Activated CD8-positive, alpha-beta memory T cell treated with anti-CD3 and anti-CD28 coated beads, Interleukin-2, amount 50 U/mL, for 1 hour (primary cell): Measurements from ENCODE around the gene RTL5.
"Not testable (repeated sequence)": the region's sequence is repeated elsewhere in the genome, so short reads cannot be mapped to it uniquely, and the experiment has no call there.

Experiments
- DNase-seq: peaks from one replicate; pipeline ENCODE4 v3.0.0-alpha.2; 2020; ENCODE audit errors: extremely low read depth

Gene RTL5

GRCh38 chrX:72131317-72132294 is at the start of gene RTL5:
Gene RTL5 (minus strand): TSS chrX:72131915.
- DNase-seq = peak; percentile 35

DNA sequence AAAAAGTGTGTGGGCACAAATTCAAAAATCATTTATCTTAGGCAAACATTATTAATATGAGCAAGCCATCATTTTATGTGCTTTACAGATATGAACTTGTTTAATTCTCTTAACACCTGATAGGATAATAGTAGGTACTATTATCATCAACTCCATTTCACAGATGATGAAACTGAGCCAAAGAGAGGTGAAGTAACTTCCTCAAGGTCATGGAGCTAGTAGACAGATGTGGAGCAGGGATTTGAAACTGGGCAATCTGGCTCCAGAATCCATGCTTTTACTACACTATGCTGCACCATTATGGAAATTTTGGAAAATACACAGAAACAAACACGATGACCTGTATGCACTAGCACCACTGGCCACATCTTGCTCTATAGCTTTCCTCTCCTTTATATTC is 48.8 kb upstream of the RTL5 start:
- no peak for DNase-seq

DNA sequence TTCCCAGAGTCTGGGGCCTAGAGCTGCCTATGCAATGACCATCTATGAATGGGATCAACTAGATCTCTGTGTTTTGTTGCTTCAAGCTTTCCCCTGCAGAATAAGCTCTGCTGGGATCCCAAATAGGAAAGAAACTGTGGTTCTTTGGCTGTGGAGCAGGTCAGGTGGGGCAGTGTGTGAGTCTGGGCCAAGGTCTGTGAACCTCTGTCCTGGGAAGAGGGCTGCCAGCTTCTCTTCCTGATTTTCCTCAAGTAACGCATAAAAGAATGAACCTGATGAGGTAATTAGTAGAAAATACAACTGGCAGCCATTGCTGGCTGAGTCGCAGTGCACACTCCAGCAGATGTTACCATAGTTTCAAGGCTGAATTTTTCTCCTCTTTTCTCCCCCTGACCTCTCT is 45.3 kb upstream of the RTL5 start:
- DNase-seq = no peak

GRCh38 chrX:72176289-72176688 is 44.6 kb upstream of the RTL5 start:
- DNase-seq = not testable (repeated sequence)

GRCh38 chrX:72169008-72169728 is 37.5 kb upstream of the RTL5 start:
- no peak for DNase-seq

DNA sequence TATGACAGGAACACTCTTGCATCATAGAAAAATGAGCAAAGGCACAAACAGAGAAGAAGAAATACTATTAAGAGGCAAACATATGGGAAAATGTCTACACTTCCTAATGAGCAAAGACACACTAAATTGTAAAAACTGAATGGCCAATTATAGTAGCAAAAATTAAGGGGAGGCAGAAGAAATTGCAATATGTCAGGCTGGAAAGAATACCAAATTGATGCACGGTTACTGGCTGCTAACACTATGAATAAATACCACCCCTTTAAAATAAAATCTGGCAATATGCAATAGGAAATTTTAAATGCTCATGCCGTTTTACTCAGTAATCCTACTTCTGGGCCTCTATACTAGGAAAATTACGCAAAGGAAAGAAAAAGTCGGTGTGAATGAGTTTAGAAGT is 33.8 kb upstream of the RTL5 start:
- no peak for DNase-seq

DNA sequence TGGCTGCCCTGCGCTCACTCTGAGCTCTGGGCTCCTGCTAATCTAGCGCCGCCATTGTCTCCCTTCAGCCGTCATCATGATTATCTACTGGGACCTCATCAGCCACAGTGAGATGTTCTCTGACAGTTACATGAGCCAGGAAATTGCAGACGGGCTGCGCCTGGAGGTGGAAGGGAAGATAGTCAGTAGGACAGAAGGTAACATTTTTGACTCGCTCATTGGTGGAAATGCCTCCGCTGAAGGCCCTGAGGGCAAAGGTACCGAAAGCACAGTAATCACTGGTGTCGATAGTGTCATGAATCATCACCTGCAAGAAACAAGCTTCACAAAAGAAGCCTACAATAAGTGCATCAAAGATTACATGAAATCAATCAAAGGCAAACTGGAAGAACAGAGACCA is 28.1 kb upstream of the RTL5 start:
- DNase-seq = no peak

GRCh38 chrX:72158773-72159172 is 27.1 kb upstream of the RTL5 start:
- DNase-seq = no peak

- DNase-seq = no peak
These were observed 14.8 kb upstream of the RTL5 start for GRCh38 chrX:72146527-72146926.

- no peak for DNase-seq
These were observed 13.5 kb upstream of the RTL5 start for GRCh38 chrX:72145181-72145580.

DNA sequence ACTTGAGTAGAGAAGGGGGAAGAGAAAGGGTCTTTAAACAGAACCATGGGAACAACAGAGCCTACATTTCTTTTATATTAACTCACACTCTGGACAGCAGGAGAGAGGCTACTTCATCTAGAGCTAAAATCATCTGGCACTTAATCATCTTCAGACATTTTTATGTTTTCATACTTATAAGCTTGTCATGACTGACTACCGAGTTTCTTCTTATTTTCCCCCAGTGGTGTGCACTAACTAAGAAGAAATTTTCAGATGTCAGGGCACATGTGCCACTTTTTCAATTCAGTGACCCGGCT is 11.8 kb upstream of the RTL5 start:
- DNase-seq = no peak

DNA sequence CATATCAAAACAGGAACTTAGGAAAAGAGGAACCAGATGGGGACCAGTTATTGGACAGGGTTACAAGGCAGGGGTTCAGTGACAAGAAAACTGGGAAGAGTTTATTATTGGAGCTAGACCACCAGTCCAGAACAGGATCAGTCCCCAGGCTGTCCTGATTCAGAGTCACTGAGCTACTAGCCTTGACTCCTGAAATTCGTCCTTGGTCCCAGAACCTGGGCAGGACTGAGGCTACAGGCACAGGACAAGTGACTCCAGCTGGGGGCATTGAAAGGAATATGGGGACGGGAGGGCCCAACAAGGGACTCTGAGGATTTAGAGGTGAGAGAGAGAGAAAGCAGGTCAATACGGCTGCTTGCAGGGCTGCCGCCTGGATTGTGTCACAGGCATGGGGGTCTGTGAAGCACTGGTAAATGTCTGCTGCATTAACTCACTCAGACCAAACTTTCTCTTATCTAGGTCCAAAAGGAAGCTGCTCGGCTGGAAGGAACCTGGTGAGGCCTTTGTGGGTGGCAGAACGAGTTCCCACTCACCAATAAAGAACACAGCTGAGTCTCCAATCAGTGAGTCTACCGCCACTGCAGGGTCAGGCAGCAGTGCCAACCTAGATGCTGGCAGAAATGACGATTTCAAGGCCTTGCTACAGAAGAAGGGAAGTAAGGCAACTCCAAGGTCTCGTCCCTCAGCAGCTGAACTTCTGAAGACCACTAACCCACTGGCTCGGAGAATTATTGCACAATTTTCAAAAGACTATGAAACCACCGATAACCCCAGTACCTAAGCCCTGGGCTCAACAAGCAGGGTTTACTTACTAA is 11.3 kb upstream of the RTL5 start:
- no peak for DNase-seq

- no peak for DNase-seq
These were observed 10.5 kb upstream of the RTL5 start for GRCh38 chrX:72142094-72142793.

DNA sequence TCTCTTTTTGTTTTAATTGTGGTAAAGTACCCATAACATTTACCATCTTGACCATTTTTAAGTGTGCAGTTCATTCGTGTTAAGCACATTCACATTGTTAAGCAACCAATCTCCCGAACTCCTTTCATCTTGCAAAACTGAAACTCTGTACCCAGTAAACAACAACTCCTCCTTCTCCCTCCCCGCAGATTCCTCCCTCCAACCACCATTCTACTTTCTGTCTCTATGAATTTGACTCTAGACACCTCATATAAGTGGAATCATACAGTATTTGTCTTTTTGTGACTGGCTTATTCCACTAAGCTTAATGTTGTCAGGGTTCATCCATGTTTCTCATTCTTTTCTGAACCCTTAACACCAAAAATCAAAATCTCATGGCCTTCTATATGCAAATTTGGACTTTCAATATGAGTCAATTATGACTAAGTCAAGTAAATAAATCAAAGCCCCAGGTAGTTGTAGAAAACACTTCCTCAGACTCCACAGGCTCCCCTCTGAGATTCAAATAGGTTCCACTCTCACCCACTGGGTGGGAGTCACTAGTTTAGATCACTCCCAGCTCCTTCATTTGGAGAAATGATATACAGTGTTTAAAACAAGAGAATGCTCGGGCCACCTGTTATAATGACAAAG is 9.8 kb upstream of the RTL5 start:
- no peak for DNase-seq

DNA sequence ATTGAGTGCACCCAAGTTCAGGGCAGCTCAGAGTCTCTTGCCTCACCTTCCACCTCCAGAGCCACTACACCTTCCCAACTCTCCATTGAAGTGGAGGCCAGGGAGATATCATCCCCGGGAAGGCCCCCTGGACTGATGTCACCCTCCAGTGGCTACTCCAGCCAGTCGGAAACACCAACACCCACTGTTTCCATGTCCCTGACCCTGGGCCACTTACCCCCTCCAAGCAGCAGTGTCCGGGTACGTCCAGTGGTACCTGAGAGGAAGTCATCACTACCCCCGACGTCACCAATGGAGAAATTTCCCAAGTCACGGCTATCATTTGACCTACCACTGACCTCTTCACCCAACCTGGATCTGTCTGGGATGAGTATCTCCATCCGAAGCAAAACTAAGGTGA is 7.8 kb upstream of the RTL5 start:
- no peak for DNase-seq

- no peak for DNase-seq
These were observed 6.3 kb upstream of the RTL5 start for GRCh38 chrX:72137846-72138495.

GRCh38 chrX:72133851-72134546 is 2.3 kb upstream of the RTL5 start:
- DNase-seq = no peak

DNA sequence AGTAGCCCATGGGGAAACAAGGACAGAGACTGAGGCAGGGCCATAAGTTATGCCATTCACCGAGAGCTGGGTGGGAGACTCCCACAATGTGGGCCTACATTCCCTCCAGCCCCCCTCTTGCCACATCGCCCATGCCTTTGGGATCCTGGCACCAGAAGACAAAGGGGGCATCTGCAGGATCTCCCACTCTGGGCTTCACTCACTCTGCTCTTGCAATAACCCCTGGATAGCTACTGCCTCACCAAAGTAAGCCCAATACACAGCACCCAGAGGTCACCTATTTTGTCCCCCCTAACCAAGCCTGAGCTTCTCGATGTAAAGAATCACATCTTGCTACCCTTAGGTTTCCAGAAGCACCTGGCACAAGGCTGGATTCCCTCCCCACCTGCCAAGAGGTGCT is 741 bp upstream of the RTL5 start:
- no peak for DNase-seq

DNA sequence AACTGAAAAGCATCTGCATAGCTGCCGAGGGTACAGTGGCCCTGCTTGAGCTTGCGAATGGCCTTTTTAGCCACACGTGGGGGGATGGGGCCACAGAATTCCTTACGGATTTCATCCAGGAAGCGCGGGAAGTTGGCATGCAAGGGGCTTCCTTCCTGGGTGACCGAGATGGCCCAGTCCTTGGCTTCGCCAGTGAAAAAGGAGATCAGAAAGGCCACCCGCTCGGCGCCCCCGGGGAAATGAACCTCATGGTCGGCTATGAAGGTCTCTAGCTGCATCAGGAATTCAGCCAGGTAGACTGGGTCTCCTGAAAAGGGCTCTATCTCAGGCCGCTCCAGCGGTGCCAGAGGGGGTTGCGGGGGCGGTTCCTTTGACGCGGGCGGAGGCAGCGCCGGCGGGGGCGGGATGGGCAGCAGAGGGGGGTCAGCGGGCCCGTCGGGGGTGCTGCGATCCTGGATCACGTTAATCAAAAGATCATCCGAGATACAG is 909 bp downstream of the RTL5 start:
- no peak for DNase-seq

GRCh38 chrX:72130156-72130761 is 1.5 kb downstream of the RTL5 start:
- no peak for DNase-seq
